Activated CD4-positive, alpha-beta T cell treated with anti-CD3 and anti-CD28 coated beads for 48 hours (primary cell): ENCODE results near the gene RAB6B.
A peak's percentile ranks its signal among the peaks of the same experiment; 100 is the strongest.

ENCODE experiments used
- DNase-seq: peaks from one replicate; pipeline ENCODE4 v3.0.0-alpha.2; 2020

RAB6B gene

GRCh38 chr3:133834621-133835417, 60.9 kb downstream of the RAB6B start:
- no peak for DNase-seq

GRCh38 chr3:133833880-133834620, 61.6 kb downstream of the RAB6B start:
- no peak for DNase-seq

- no peak for DNase-seq
Measured at GRCh38 chr3:133833267-133833666, 62.4 kb downstream of the RAB6B start.

- DNase-seq = no peak
Measured at GRCh38 chr3:133832802-133833144, 62.9 kb downstream of the RAB6B start.

- no peak for DNase-seq
Measured at GRCh38 chr3:133831966-133832801, 63.5 kb downstream of the RAB6B start.

- DNase-seq = no peak
Measured at GRCh38 chr3:133830071-133830470, 65.6 kb downstream of the RAB6B start.

GRCh38 chr3:133829310-133829707, 66.4 kb downstream of the RAB6B start:
- no peak for DNase-seq

- DNase-seq = no peak
Measured at GRCh38 chr3:133828576-133829309, 66.9 kb downstream of the RAB6B start.

- no peak for DNase-seq
Measured at GRCh38 chr3:133827684-133828083, 68.0 kb downstream of the RAB6B start.

GRCh38 chr3:133827136-133827535, 68.5 kb downstream of the RAB6B start:
- no peak for DNase-seq

- DNase-seq = no peak
Measured at GRCh38 chr3:133825969-133826727, 69.5 kb downstream of the RAB6B start.

- no peak for DNase-seq
Measured at GRCh38 chr3:133824961-133825485, 70.7 kb downstream of the RAB6B start.

GRCh38 chr3:133821767-133822638, 73.7 kb downstream of the RAB6B start:
- DNase-seq = no peak

- DNase-seq = no peak
Measured at GRCh38 chr3:133820889-133821675, 74.6 kb downstream of the RAB6B start.

GRCh38 chr3:133820129-133820528, 75.6 kb downstream of the RAB6B start:
- no peak for DNase-seq

GRCh38 chr3:133815386-133815785, 80.3 kb downstream of the RAB6B start:
- no peak for DNase-seq

GRCh38 chr3:133812872-133813271, 82.8 kb downstream of the RAB6B start:
- no peak for DNase-seq

GRCh38 chr3:133805702-133806475, 89.8 kb downstream of the RAB6B start, which contains the start of gene SRPRB:
TSS of gene SRPRB (plus strand) at chr3:133805815. CDS start at chr3:133805849, 34 bp downstream.
- DNase-seq = peak; percentile 97

- DNase-seq = no peak
Measured at GRCh38 chr3:133805384-133805701, 90.3 kb downstream of the RAB6B start.
